Endothelial cell (in vitro differentiated cells): ENCODE data around the gene TIPRL. TPM values are rescaled to one million over a fixed set of nuclear protein-coding genes. Genes with fewer than 3 reads are reported as not detected.

ENCODE experiments used
- DNase-seq: peaks from one replicate; pipeline ENCODE4 v3.0.0; 2021; ENCODE audit warnings: low spot score
- H3K27ac Mint-ChIP-seq: one replicate; pipeline ENCODE4 v1.8.0; 2021; ENCODE audit warnings: mixed read lengths, inconsistent platforms; ENCODE audit not compliant: unreplicated experiment
- H3K27me3 Mint-ChIP-seq: one replicate; pipeline ENCODE4 v1.8.0; 2021; ENCODE audit warnings: mild to moderate bottlenecking, moderate library complexity, mixed read lengths, inconsistent platforms; ENCODE audit not compliant: unreplicated experiment
- H3K36me3 Mint-ChIP-seq: one replicate; pipeline ENCODE4 v1.8.0; 2021; ENCODE audit warnings: mild to moderate bottlenecking, low read depth, mixed read lengths, inconsistent platforms; ENCODE audit not compliant: unreplicated experiment
- H3K4me1 Mint-ChIP-seq: one replicate; pipeline ENCODE4 v1.8.0; 2021; ENCODE audit warnings: mild to moderate bottlenecking, mixed read lengths, inconsistent platforms; ENCODE audit not compliant: unreplicated experiment
- H3K4me3 Mint-ChIP-seq: one replicate; pipeline ENCODE4 v1.8.0; 2021; ENCODE audit warnings: mild to moderate bottlenecking, mixed read lengths, inconsistent platforms; ENCODE audit not compliant: unreplicated experiment
- H3K9me3 Mint-ChIP-seq: one replicate; pipeline ENCODE4 v1.8.0; 2021; ENCODE audit warnings: mixed read lengths, inconsistent platforms; ENCODE audit not compliant: unreplicated experiment
- CTCF ChIP-seq: fragments of 200-600 bp; sonication (generic); IDR thresholded peaks from one replicate; pipeline ENCODE4 v1.5.0; 2021; ENCODE audit warnings: antibody characterized with exemption; ENCODE audit not compliant: unreplicated experiment
- total RNA-seq: library from RNA; stranded (reverse); fragmentation: NEBNext Ultra II Directional; extraction: Animal tissue kit (Norgen Biotek cat#: 25700); gene quantifications from one replicate; pipeline ENCODE4 v1.2.1, GENCODE V29; 2021; ENCODE audit not compliant: unreplicated experiment

The TIPRL gene
- total RNA-seq, 1 donor from 2014 or later: 34.2 TPM

- no peaks in the 10 kb centered on the region for H3K36me3 Mint-ChIP-seq
- H3K4me3 Mint-ChIP-seq: no peak overlapping the region
- peaks cover 5% of the 10 kb centered on the region for H3K27me3 Mint-ChIP-seq
- DNase-seq: no peak
- no peaks in the 10 kb centered on the region for H3K9me3 Mint-ChIP-seq
- no peak for TF ChIP-seq CTCF
- H3K4me1 Mint-ChIP-seq: peaks cover 8% of the 10 kb centered on the region
- no peak overlapping the region for H3K27ac Mint-ChIP-seq
Measured at GRCh38 chr1:168220470-168220871, 41.7 kb downstream of the TIPRL start.

- no peak overlapping the region for H3K27ac Mint-ChIP-seq
- no peak overlapping the region for H3K4me3 Mint-ChIP-seq
- H3K36me3 Mint-ChIP-seq: no peaks in the 10 kb centered on the region
- TF ChIP-seq CTCF: no peak
- H3K27me3 Mint-ChIP-seq: peaks cover 5% of the 10 kb centered on the region
- peaks cover 8% of the 10 kb centered on the region for H3K4me1 Mint-ChIP-seq
- no peak for DNase-seq
- no peaks in the 10 kb centered on the region for H3K9me3 Mint-ChIP-seq
Measured at GRCh38 chr1:168221275-168221674, 42.5 kb downstream of the TIPRL start.

GRCh38 chr1:168223261-168223660 lies 44.5 kb downstream of the TIPRL start:
- Mint-ChIP-seq H3K27ac (no peak overlapping the region), H3K36me3 (peaks cover 7% of the 10 kb centered on the region), H3K9me3 (no peaks in the 10 kb centered on the region), H3K4me1 (peaks cover 16% of the 10 kb centered on the region), H3K27me3 (peaks cover 10% of the 10 kb centered on the region), H3K4me3 (no peak overlapping the region)
- no peak for TF ChIP-seq CTCF
- DNase-seq: no peak

GRCh38 chr1:168223681-168224540 lies 45.1 kb downstream of the TIPRL start:
- H3K27me3 Mint-ChIP-seq: peaks cover 10% of the 10 kb centered on the region
- no peak for TF ChIP-seq CTCF
- peaks cover 16% of the 10 kb centered on the region for H3K4me1 Mint-ChIP-seq
- peaks cover 7% of the 10 kb centered on the region for H3K36me3 Mint-ChIP-seq
- DNase-seq: no peak
- H3K27ac Mint-ChIP-seq: no peak overlapping the region
- no peaks in the 10 kb centered on the region for H3K9me3 Mint-ChIP-seq
- H3K4me3 Mint-ChIP-seq: no peak overlapping the region

- no peak for DNase-seq
- Mint-ChIP-seq H3K4me1 (peaks cover 16% of the 10 kb centered on the region), H3K4me3 (peak overlapping the region; percentile 87), H3K9me3 (no peaks in the 10 kb centered on the region), H3K27me3 (peaks cover 7% of the 10 kb centered on the region), H3K27ac (no peak overlapping the region), H3K36me3 (peaks cover 7% of the 10 kb centered on the region)
- no peak for TF ChIP-seq CTCF
Measured at GRCh38 chr1:168224991-168225390, 46.2 kb downstream of the TIPRL start.
